Loucy (cell line): ENCODE data around the gene MYT1.
"Not testable (repeated sequence)": the region's sequence is repeated elsewhere in the genome, so short reads cannot be mapped to it uniquely, and the experiment has no call there.

ENCODE experiments used
- CTCF ChIP-seq: fragments of 200-600 bp; sonication (generic); conservative IDR thresholded peaks from 2 replicates; pipeline ENCODE4 v1.5.1; 2014; ENCODE audit warnings: mild to moderate bottlenecking, antibody characterized with exemption, low read length
- EZH2phosphoT487 ChIP-seq: fragments of 200-600 bp; IDR thresholded peaks from 2 replicates; pipeline ENCODE4 v1.6.1; 2018; ENCODE audit warnings: antibody characterized with exemption, mild to moderate bottlenecking, moderate library complexity, borderline replicate concordance

GRCh38 chr20:64122927-64123326 is 41.3 kb upstream of the MYT1 start:
- not testable (repeated sequence) for TF ChIP-seq CTCF, EZH2phosphoT487
